ENCODE measurements around the gene FGGY. TPM values are rescaled to one million over a fixed set of nuclear protein-coding genes. Genes with fewer than 3 reads are reported as not detected.
"Not testable (repeated sequence)": the region's sequence is repeated elsewhere in the genome, so short reads cannot be mapped to it uniquely, and the experiment has no call there.

The FGGY gene
- total RNA-seq, 1 donor from 2014 or later = 9.0 TPM

- Mint-ChIP-seq H3K4me1 (ENCODE audit: low read depth) (peaks cover 31% of the 10 kb centered on the region), H3K4me3 (ENCODE audit: unreplicated experiment) (no peak overlapping the region), H3K27ac (ENCODE audit: unreplicated experiment) (no peak overlapping the region), H3K9me3 (ENCODE audit: low read depth) (no peaks in the 10 kb centered on the region), H3K27me3 (ENCODE audit: low read depth) (no peaks in the 10 kb centered on the region), H3K36me3 (ENCODE audit: low read depth) (no peaks in the 10 kb centered on the region)
- no peak for DNase-seq (ENCODE audit: low spot score)
- TF ChIP-seq, protein P1, sequence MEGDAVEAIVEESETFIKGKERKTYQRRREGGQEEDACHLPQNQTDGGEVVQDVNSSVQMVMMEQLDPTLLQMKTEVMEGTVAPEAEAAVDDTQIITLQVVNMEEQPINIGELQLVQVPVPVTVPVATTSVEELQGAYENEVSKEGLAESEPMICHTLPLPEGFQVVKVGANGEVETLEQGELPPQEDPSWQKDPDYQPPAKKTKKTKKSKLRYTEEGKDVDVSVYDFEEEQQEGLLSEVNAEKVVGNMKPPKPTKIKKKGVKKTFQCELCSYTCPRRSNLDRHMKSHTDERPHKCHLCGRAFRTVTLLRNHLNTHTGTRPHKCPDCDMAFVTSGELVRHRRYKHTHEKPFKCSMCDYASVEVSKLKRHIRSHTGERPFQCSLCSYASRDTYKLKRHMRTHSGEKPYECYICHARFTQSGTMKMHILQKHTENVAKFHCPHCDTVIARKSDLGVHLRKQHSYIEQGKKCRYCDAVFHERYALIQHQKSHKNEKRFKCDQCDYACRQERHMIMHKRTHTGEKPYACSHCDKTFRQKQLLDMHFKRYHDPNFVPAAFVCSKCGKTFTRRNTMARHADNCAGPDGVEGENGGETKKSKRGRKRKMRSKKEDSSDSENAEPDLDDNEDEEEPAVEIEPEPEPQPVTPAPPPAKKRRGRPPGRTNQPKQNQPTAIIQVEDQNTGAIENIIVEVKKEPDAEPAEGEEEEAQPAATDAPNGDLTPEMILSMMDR (IDR thresholded peaks at IDR 0.05) = no peak
Measured at GRCh38 chr1:59526240-59526639, 229.3 kb downstream of the FGGY start.

DNA sequence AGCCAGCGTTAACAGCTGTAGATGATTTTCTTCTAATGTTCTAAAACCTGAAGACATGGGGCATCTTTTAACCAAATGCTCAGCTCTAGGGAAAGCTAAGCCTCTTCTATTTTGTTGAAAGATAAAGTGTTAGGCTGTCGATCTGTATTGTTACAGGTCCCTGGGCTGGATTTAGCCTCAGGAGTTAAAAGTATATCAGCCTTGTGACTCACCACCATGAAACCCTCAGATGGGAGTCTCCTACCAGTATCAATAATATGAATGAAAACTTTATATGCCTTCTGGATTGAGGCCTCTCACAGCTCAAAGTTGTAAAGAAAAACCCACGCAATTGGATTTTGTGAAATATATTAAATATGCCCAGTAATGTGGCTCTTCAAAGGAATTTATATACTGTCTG is 231.6 kb downstream of the FGGY start:
- DNase-seq (ENCODE audit: low spot score) = no peak
- H3K4me3 Mint-ChIP-seq (ENCODE audit: unreplicated experiment) = no peak overlapping the region
- no peaks in the 10 kb centered on the region for H3K27me3 Mint-ChIP-seq (ENCODE audit: low read depth)
- no peaks in the 10 kb centered on the region for H3K36me3 Mint-ChIP-seq (ENCODE audit: low read depth)
- H3K27ac Mint-ChIP-seq (ENCODE audit: unreplicated experiment) = no peak overlapping the region
- peaks cover 9% of the 10 kb centered on the region for H3K4me1 Mint-ChIP-seq (ENCODE audit: low read depth)
- H3K9me3 Mint-ChIP-seq (ENCODE audit: low read depth) = peaks cover 8% of the 10 kb centered on the region
- TF ChIP-seq, protein P1 (IDR thresholded peaks at IDR 0.05) = no peak

DNA sequence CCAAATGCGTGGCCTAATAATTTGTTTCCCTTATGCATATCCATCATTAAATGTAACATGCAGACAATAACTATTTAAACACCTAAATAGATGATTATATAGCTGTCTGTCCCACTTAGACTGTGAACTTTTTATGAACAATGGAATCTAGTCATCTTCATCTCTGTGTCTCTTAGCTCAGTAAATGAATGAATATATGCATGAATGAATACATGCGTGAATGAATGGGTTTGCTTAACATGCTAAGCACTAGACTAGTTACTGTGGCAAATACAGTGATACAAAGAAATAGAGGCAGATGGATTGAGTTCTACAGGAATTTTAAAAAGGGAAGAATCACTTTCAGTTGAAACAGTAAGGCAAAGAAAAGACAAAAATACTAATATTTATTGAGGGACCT is 232.0 kb downstream of the FGGY start:
- Mint-ChIP-seq H3K36me3 (ENCODE audit: low read depth) (peaks cover under 1% of the 10 kb centered on the region), H3K27ac (ENCODE audit: unreplicated experiment) (no peak overlapping the region), H3K4me1 (ENCODE audit: low read depth) (peaks cover 7% of the 10 kb centered on the region), H3K9me3 (ENCODE audit: low read depth) (peaks cover 8% of the 10 kb centered on the region), H3K27me3 (ENCODE audit: low read depth) (no peaks in the 10 kb centered on the region), H3K4me3 (ENCODE audit: unreplicated experiment) (no peak overlapping the region)
- no peak for DNase-seq (ENCODE audit: low spot score)
- TF ChIP-seq, protein P1 (IDR thresholded peaks at IDR 0.05) = no peak

DNA sequence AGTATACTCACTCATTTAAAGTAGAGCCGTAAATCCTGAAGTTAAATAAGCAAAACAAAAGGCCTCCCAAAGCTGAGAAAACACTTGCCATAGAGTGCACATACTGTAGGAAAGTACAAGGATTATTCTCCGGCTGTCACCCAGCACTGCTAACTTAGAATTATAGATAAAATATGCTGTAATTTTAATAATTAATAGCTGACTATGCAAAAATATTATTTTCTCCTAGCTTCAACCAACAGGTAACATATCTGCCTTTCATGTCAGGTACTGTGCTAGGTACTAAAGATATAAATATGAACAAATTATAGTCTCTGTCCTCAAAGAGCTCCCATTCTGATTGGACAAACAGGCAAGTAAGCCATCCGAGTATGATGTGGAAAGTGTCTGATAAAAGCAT is 233.2 kb downstream of the FGGY start:
- DNase-seq (ENCODE audit: low spot score) = no peak
- H3K36me3 Mint-ChIP-seq (ENCODE audit: low read depth) = peaks cover 3% of the 10 kb centered on the region
- TF ChIP-seq, protein P1 (IDR thresholded peaks at IDR 0.05) = no peak
- H3K4me3 Mint-ChIP-seq (ENCODE audit: unreplicated experiment) = no peak overlapping the region
- no peak overlapping the region for H3K27ac Mint-ChIP-seq (ENCODE audit: unreplicated experiment)
- peaks cover 7% of the 10 kb centered on the region for H3K4me1 Mint-ChIP-seq (ENCODE audit: low read depth)
- peaks cover 8% of the 10 kb centered on the region for H3K9me3 Mint-ChIP-seq (ENCODE audit: low read depth)
- H3K27me3 Mint-ChIP-seq (ENCODE audit: low read depth) = no peaks in the 10 kb centered on the region

DNA sequence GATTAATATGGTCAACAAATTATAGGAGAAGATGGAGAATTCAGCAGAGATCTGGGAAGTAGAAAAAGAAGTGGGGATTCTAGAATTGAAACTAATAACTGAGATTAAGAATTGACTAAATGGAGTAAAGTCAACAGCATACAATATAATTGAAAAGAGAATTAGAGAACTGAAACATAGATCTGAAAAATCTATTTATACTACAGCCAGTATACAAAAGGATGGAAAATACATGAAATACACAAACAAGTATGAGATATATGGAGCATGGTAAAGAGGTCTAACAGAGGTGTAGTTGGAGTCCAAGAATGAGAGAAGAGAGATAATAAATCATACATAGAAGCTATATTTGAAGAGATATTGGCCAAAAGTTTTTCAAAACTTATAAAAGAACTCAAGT is 235.2 kb downstream of the FGGY start:
- TF ChIP-seq, protein P1 (IDR thresholded peaks at IDR 0.05) = no peak
- H3K4me3 Mint-ChIP-seq (ENCODE audit: unreplicated experiment) = no peak overlapping the region
- peaks cover 13% of the 10 kb centered on the region for H3K9me3 Mint-ChIP-seq (ENCODE audit: low read depth)
- no peaks in the 10 kb centered on the region for H3K4me1 Mint-ChIP-seq (ENCODE audit: low read depth)
- DNase-seq (ENCODE audit: low spot score) = no peak
- peaks cover 3% of the 10 kb centered on the region for H3K36me3 Mint-ChIP-seq (ENCODE audit: low read depth)
- H3K27me3 Mint-ChIP-seq (ENCODE audit: low read depth) = no peaks in the 10 kb centered on the region
- no peak overlapping the region for H3K27ac Mint-ChIP-seq (ENCODE audit: unreplicated experiment)

- not testable (repeated sequence) for H3K4me1 Mint-ChIP-seq (ENCODE audit: low read depth); H3K27me3 Mint-ChIP-seq (ENCODE audit: low read depth); H3K9me3 Mint-ChIP-seq (ENCODE audit: low read depth); H3K27ac Mint-ChIP-seq (ENCODE audit: unreplicated experiment); DNase-seq (ENCODE audit: low spot score); H3K4me3 Mint-ChIP-seq (ENCODE audit: unreplicated experiment); H3K36me3 Mint-ChIP-seq (ENCODE audit: low read depth)
Measured at GRCh38 chr1:59538476-59538875, 241.6 kb downstream of the FGGY start.

Measured in chondrocyte (in vitro differentiated cells).